ENCODE results near the gene SAMD1. TPM values are rescaled to one million over a fixed set of nuclear protein-coding genes. Genes with fewer than 3 reads are reported as not detected.

SAMD1 gene
- polyA plus RNA-seq, 3 donors = 0.78 to 19.4 (median 1.4) TPM

- H3K9me3 ChIP-seq (replicated peaks in 1 of 2; ENCODE audit: control insufficient read depth in 1 of 2, insufficient read depth in 1 of 2, low read length in 2 of 2) = peaks cover 0 to 3% of the 10 kb centered on the region in 2 donors
- peak within 1 kb of the TSS in 2 of 7 donors; percentile 38 to 61 for H3K27ac Mint-ChIP-seq
- 86% methylated on average over 13 of the region's 19 CpGs for WGBS (ENCODE audit: insufficient coverage)
- no peaks in the 10 kb centered on the region for H3K36me3 ChIP-seq (replicated peaks in 1 of 2; ENCODE audit: control insufficient read depth in 1 of 2, insufficient read depth in 2 of 2, low read length in 2 of 2)
- no peaks in the 10 kb centered on the region for H4K20me1 ChIP-seq (ENCODE audit: insufficient read depth, low read length)
- intact Hi-C loops (cut with micrococcal nuclease) = no loop called here
- H2AFZ ChIP-seq (ENCODE audit: insufficient read depth, low read depth, low read length, poor library complexity, severe bottlenecking) = no peak within 1 kb of the TSS
- no peak within 1 kb of the TSS for H3K4me3 ChIP-seq (replicated peaks in 1 of 3; ENCODE audit: low read depth in 2 of 3, low read length in 3 of 3)
- no peak within 1 kb of the TSS for H3K9ac ChIP-seq (ENCODE audit: insufficient read depth, low read length, poor library complexity, severe bottlenecking)
- H3K27ac ChIP-seq (ENCODE audit: low read depth in 1 of 2, low read length in 2 of 2) = no peak within 1 kb of the TSS
- H3K4me2 ChIP-seq (replicated peaks; ENCODE audit: extremely low read depth, low read length, poor library complexity, severe bottlenecking) = no peak within 1 kb of the TSS
- H3K9me3 Mint-ChIP-seq = peaks cover 0 to 12% (median 1%) of the 10 kb centered on the region in 7 donors
- no peaks in the 10 kb centered on the region for H3K79me2 ChIP-seq (ENCODE audit: insufficient read depth, low read length)
- peaks cover 16 to 40% of the 10 kb centered on the region in 2 donors for H3K27me3 ChIP-seq (ENCODE audit: control insufficient read depth in 2 of 2, insufficient read depth in 2 of 2, low read length in 2 of 2)
- no peak for DNase-seq
- no peak within 1 kb of the TSS for H3K4me3 Mint-ChIP-seq
- TF ChIP-seq, protein P1, sequence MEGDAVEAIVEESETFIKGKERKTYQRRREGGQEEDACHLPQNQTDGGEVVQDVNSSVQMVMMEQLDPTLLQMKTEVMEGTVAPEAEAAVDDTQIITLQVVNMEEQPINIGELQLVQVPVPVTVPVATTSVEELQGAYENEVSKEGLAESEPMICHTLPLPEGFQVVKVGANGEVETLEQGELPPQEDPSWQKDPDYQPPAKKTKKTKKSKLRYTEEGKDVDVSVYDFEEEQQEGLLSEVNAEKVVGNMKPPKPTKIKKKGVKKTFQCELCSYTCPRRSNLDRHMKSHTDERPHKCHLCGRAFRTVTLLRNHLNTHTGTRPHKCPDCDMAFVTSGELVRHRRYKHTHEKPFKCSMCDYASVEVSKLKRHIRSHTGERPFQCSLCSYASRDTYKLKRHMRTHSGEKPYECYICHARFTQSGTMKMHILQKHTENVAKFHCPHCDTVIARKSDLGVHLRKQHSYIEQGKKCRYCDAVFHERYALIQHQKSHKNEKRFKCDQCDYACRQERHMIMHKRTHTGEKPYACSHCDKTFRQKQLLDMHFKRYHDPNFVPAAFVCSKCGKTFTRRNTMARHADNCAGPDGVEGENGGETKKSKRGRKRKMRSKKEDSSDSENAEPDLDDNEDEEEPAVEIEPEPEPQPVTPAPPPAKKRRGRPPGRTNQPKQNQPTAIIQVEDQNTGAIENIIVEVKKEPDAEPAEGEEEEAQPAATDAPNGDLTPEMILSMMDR (IDR thresholded peaks at IDR 0.05) = no peak
- peaks cover 20% of the 10 kb centered on the region for H3K4me1 Mint-ChIP-seq
- peaks cover 35 to 53% (median 49%) of the 10 kb centered on the region in 3 donors for H3K27me3 Mint-ChIP-seq (ENCODE audit: low read depth in 3 of 3)
- peaks cover 6 to 9% of the 10 kb centered on the region in 2 donors for H3K4me1 ChIP-seq (ENCODE audit: control insufficient read depth in 1 of 2, insufficient read depth in 2 of 2, low read length in 2 of 2)
- H3K36me3 Mint-ChIP-seq = peaks cover 4 to 5% of the 10 kb centered on the region in 2 donors
Observed at GRCh38 chr19:14061751-14062557, 28.6 kb downstream of the SAMD1 start, which contains the start of gene PALM3. Gene PALM3, minus strand, starts transcription at chr19:14062076. Its CDS starts 96 bp downstream, at chr19:14061980.

DNA sequence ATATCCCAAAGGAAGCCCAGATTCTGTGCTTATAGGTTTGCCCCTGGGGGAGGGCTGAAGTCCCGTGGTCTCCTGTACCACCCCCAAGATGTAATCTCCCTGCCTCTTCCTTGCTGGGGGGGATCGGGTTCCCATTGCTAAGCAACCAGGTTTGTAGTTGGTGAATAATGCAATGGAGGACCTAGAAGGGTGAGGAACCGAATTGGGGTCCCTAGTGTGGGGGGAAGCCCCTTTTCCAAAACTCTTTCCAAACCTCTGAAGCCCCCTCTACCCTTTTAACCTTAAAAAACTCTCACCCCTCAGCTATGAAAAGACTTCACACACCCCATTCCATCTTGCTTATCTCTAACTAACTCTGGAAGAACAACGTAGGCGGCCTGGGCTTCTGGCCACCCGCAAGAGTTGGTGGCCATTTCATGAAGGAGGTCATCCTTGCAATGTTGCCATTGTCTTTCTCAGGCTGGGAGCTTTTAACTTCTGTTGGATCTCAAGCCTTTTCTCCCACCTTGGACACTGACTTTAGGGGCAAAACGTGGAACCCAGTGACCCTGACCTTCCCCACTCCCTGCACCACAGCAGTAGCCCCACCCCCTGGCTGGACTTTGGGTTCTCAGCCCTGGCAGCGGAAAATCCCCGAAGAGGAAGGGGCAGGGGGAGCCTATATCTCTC lies 29.3 kb downstream of the SAMD1 start:
- no peak for DNase-seq
- Histone ChIP-seq H3K9ac (ENCODE audit: insufficient read depth, low read length, poor library complexity, severe bottlenecking) (no peak overlapping the region), H3K4me3 (replicated peaks in 1 of 3; ENCODE audit: low read depth in 2 of 3, low read length in 3 of 3) (no peak overlapping the region), H3K27ac (ENCODE audit: low read depth in 1 of 2, low read length in 2 of 2) (no peak overlapping the region), H3K4me1 (ENCODE audit: control insufficient read depth in 1 of 2, insufficient read depth in 2 of 2, low read length in 2 of 2) (peaks cover 6 to 9% of the 10 kb centered on the region in 2 donors), H3K27me3 (ENCODE audit: control insufficient read depth in 2 of 2, insufficient read depth in 2 of 2, low read length in 2 of 2) (peaks cover 16 to 47% of the 10 kb centered on the region in 2 donors), H4K20me1 (ENCODE audit: insufficient read depth, low read length) (no peaks in the 10 kb centered on the region), H3K36me3 (replicated peaks in 1 of 2; ENCODE audit: control insufficient read depth in 1 of 2, insufficient read depth in 2 of 2, low read length in 2 of 2) (no peaks in the 10 kb centered on the region), H3K4me2 (replicated peaks; ENCODE audit: extremely low read depth, low read length, poor library complexity, severe bottlenecking) (no peak overlapping the region), H3K9me3 (replicated peaks in 1 of 2; ENCODE audit: control insufficient read depth in 1 of 2, insufficient read depth in 1 of 2, low read length in 2 of 2) (peaks cover 0 to 3% of the 10 kb centered on the region in 2 donors), H3K79me2 (ENCODE audit: insufficient read depth, low read length) (no peaks in the 10 kb centered on the region), H2AFZ (ENCODE audit: insufficient read depth, low read depth, low read length, poor library complexity, severe bottlenecking) (no peak overlapping the region)
- Mint-ChIP-seq H3K4me3 (no peak overlapping the region), H3K27me3 (ENCODE audit: low read depth in 3 of 3) (peaks cover 41 to 60% (median 56%) of the 10 kb centered on the region in 3 donors), H3K36me3 (peaks cover 4 to 7% of the 10 kb centered on the region in 2 donors), H3K27ac (no peak overlapping the region), H3K9me3 (peaks cover 0 to 12% (median 1%) of the 10 kb centered on the region in 7 donors), H3K4me1 (peaks cover 21% of the 10 kb centered on the region)
- intact Hi-C loops (cut with micrococcal nuclease) = no loop called here
- TF ChIP-seq, protein P1 (IDR thresholded peaks at IDR 0.05) = no peak
- WGBS (ENCODE audit: insufficient coverage) = 100% methylated on average over 4 of the region's 9 CpGs
